ENCODE measurements around the gene PAX3.

Gene PAX3

GRCh38 chr2:222232372-222232771 lies 66.4 kb downstream of the PAX3 start:
- TF ChIP-seq POLR2AphosphoS5 (IDR thresholded peaks at IDR 0.05; ENCODE audit: low read depth, low read length) (no peak), FOXP2 (optimal IDR thresholded peaks at IDR 0.05; ENCODE audit: borderline replicate concordance, extremely low read depth, extremely low read length, insufficient read depth) (no peak), SIN3A (IDR thresholded peaks at IDR 0.05; ENCODE audit: borderline replicate concordance, insufficient read depth, low read length) (no peak), REST (IDR thresholded peaks at IDR 0.05; ENCODE audit: insufficient read depth in 1 of 2, low read depth in 2 of 2, low read length in 2 of 2) (no peak), TAF1 (IDR thresholded peaks at IDR 0.05; ENCODE audit: borderline replicate concordance, insufficient read depth, low read length) (no peak)

- TF ChIP-seq TAF1 (IDR thresholded peaks at IDR 0.05; ENCODE audit: borderline replicate concordance, insufficient read depth, low read length) (no peak), FOXP2 (optimal IDR thresholded peaks at IDR 0.05; ENCODE audit: borderline replicate concordance, extremely low read depth, extremely low read length, insufficient read depth) (no peak), SIN3A (IDR thresholded peaks at IDR 0.05; ENCODE audit: borderline replicate concordance, insufficient read depth, low read length) (no peak), REST (IDR thresholded peaks at IDR 0.05; ENCODE audit: insufficient read depth in 1 of 2, low read depth in 2 of 2, low read length in 2 of 2) (no peak), POLR2AphosphoS5 (IDR thresholded peaks at IDR 0.05; ENCODE audit: low read depth, low read length) (no peak)
These were observed 70.7 kb downstream of the PAX3 start for GRCh38 chr2:222228054-222228453.

- TF ChIP-seq FOXP2 (optimal IDR thresholded peaks at IDR 0.05; ENCODE audit: borderline replicate concordance, extremely low read depth, extremely low read length, insufficient read depth) (no peak), SIN3A (IDR thresholded peaks at IDR 0.05; ENCODE audit: borderline replicate concordance, insufficient read depth, low read length) (no peak), REST (IDR thresholded peaks at IDR 0.05; ENCODE audit: insufficient read depth in 1 of 2, low read depth in 2 of 2, low read length in 2 of 2) (no peak), POLR2AphosphoS5 (IDR thresholded peaks at IDR 0.05; ENCODE audit: low read depth, low read length) (no peak), TAF1 (IDR thresholded peaks at IDR 0.05; ENCODE audit: borderline replicate concordance, insufficient read depth, low read length) (no peak)
These were observed 80.0 kb downstream of the PAX3 start for GRCh38 chr2:222218786-222219185.

- TF ChIP-seq REST (IDR thresholded peaks at IDR 0.05; ENCODE audit: insufficient read depth in 1 of 2, low read depth in 2 of 2, low read length in 2 of 2): no peak
These were observed 81.1 kb downstream of the PAX3 start for GRCh38 chr2:222217712-222218111.

GRCh38 chr2:222214885-222215284 lies 83.9 kb downstream of the PAX3 start:
- TF ChIP-seq FOXP2 (optimal IDR thresholded peaks at IDR 0.05; ENCODE audit: borderline replicate concordance, extremely low read depth, extremely low read length, insufficient read depth) (no peak), POLR2AphosphoS5 (IDR thresholded peaks at IDR 0.05; ENCODE audit: low read depth, low read length) (no peak), REST (IDR thresholded peaks at IDR 0.05; ENCODE audit: insufficient read depth in 1 of 2, low read depth in 2 of 2, low read length in 2 of 2) (no peak), SIN3A (IDR thresholded peaks at IDR 0.05; ENCODE audit: borderline replicate concordance, insufficient read depth, low read length) (no peak)
